Neural cell (in vitro differentiated cells): ENCODE data around the gene SMG6. TPM values are rescaled to one million over a fixed set of nuclear protein-coding genes. Genes with fewer than 3 reads are reported as not detected.

Source experiments
- H2AFZ ChIP-seq: fragments of 200-600, 300-800 bp; sonication (generic), shearing (Covaris generic); 2 replicates; pipeline ENCODE4 v1.6.0; 2014; ENCODE audit warnings: low read depth, mild to moderate bottlenecking, antibody characterized with exemption, low read length, moderate library complexity
- H3F3A ChIP-seq: fragments of 200-600 bp; shearing (Covaris generic); 2 replicates; pipeline ENCODE4 v1.6.1; 2016; ENCODE audit warnings: mild to moderate bottlenecking, moderate library complexity, mixed read lengths, antibody characterized with exemption, low read length; ENCODE audit not compliant: insufficient read depth, poor library complexity, severe bottlenecking
- H3K27ac ChIP-seq: fragments of 200-600, 300-800 bp; sonication (generic), shearing (Covaris generic); 2 replicates; pipeline ENCODE4 v1.5.1; 2014; ENCODE audit warnings: mild to moderate bottlenecking, low read length, moderate library complexity
- H3K27me3 ChIP-seq: fragments of 300-800, 200-600 bp; sonication (generic), shearing (Covaris generic); 2 replicates; pipeline ENCODE4 v1.6.0; 2014; ENCODE audit warnings: mild to moderate bottlenecking, low read depth, low read length, moderate library complexity; ENCODE audit not compliant: insufficient read depth
- H3K36me3 ChIP-seq: fragments of 300-800, 200-600 bp; sonication (generic), shearing (Covaris generic); 2 replicates; pipeline ENCODE4 v1.5.1; 2014; ENCODE audit warnings: mild to moderate bottlenecking, antibody characterized with exemption, low read length, moderate library complexity; ENCODE audit not compliant: insufficient read depth
- H3K4me2 ChIP-seq: fragments of 300-800, 200-600 bp; sonication (generic), shearing (Covaris generic); 2 replicates; pipeline ENCODE4 v1.6.0; 2014; ENCODE audit warnings: mild to moderate bottlenecking, low read length
- H3K4me3 ChIP-seq: fragments of 300-800, 200-600 bp; sonication (generic), shearing (Covaris generic); 2 replicates; pipeline ENCODE4 v1.5.1; 2014; ENCODE audit warnings: mild to moderate bottlenecking, low read length, moderate library complexity
- H3K79me2 ChIP-seq: fragments of 200-600 bp; shearing (Covaris generic); replicated peaks from 2 replicates; pipeline ENCODE4 v1.6.0; 2014; ENCODE audit warnings: mild to moderate bottlenecking, low read length, moderate library complexity; ENCODE audit not compliant: insufficient read depth
- H3K9ac ChIP-seq: fragments of 300-800, 200-600 bp; sonication (generic), shearing (Covaris generic); 2 replicates; pipeline ENCODE4 v1.6.1; 2016; ENCODE audit warnings: mild to moderate bottlenecking, low read length, mixed read lengths
- H3K9me2 ChIP-seq: fragments of 200-600 bp; shearing (Covaris generic); 2 replicates; pipeline ENCODE4 v1.6.1; 2016; ENCODE audit warnings: mild to moderate bottlenecking, low read length, mixed read lengths; ENCODE audit not compliant: insufficient read depth
- H3K9me3 ChIP-seq: fragments of 200-600, 300-800 bp; sonication (generic), shearing (Covaris generic); 2 replicates; pipeline ENCODE4 v1.6.1; 2016; ENCODE audit warnings: mild to moderate bottlenecking, mixed run types, low read length, moderate library complexity, mixed read lengths
- H4K20me1 ChIP-seq: fragments of 200-600 bp; shearing (Covaris generic); 2 replicates; pipeline ENCODE4 v1.6.1; 2016; ENCODE audit warnings: mild to moderate bottlenecking, mixed run types; ENCODE audit not compliant: insufficient read depth
- CTCF ChIP-seq: fragments of 450-650 bp; IDR thresholded peaks from 2 replicates; pipeline ENCODE4 v1.5.1; 2014; ENCODE audit warnings: antibody characterized with exemption, mild to moderate bottlenecking, moderate library complexity; ENCODE audit not compliant: poor library complexity, severe bottlenecking
- EP300 ChIP-seq: fragments of 450-650 bp; conservative IDR thresholded peaks from 2 replicates; pipeline ENCODE4 v1.6.1; 2014; ENCODE audit warnings: antibody characterized with exemption, mild to moderate bottlenecking, moderate library complexity; ENCODE audit not compliant: poor library complexity, severe bottlenecking
- EZH2 ChIP-seq: fragments of 200-600, 300-800 bp; shearing (Covaris generic), sonication (generic); IDR thresholded peaks from 2 replicates; pipeline ENCODE4 v1.6.1; 2014; ENCODE audit warnings: antibody characterized with exemption, low read length, borderline replicate concordance, mild to moderate bottlenecking; ENCODE audit not compliant: insufficient read depth, poor library complexity, severe bottlenecking
- MXI1 ChIP-seq: fragments of 450-650 bp; conservative IDR thresholded peaks from 2 replicates; pipeline ENCODE4 v1.6.1; 2014; ENCODE audit warnings: antibody characterized with exemption, mild to moderate bottlenecking; ENCODE audit not compliant: poor library complexity, severe bottlenecking
- POLR2AphosphoS5 ChIP-seq: IDR thresholded peaks from 2 replicates; pipeline ENCODE4 v1.6.1; 2012
- RAD21 ChIP-seq: fragments of 450-650 bp; conservative IDR thresholded peaks from 2 replicates; pipeline ENCODE4 v1.6.1; 2014; ENCODE audit warnings: antibody characterized with exemption, mild to moderate bottlenecking, moderate library complexity
- REST ChIP-seq: IDR thresholded peaks from 2 replicates; pipeline ENCODE4 v1.6.1; 2012; ENCODE audit warnings: borderline replicate concordance
- SMC3 ChIP-seq: fragments of 450-650 bp; conservative IDR thresholded peaks from 2 replicates; pipeline ENCODE4 v1.6.1; 2014; ENCODE audit warnings: antibody characterized with exemption, mild to moderate bottlenecking, moderate library complexity; ENCODE audit not compliant: poor library complexity
- TAF1 ChIP-seq: IDR thresholded peaks from 2 replicates; pipeline ENCODE4 v1.6.1; 2012; ENCODE audit warnings: low read depth
- polyA plus RNA-seq: library from polyadenylated mRNA; depleted of rRNA; stranded (reverse); fragments of >200 nt; gene quantifications from 2 replicates; pipeline ENCODE4 v1.2.3, GENCODE V29; 2014

Gene SMG6
- polyA plus RNA-seq, 1 donor from 2014 or later = 13.9 TPM

GRCh38 chr17:2048805-2049204 is 254.8 kb downstream of the SMG6 start:
- no peaks in the 10 kb centered on the region for H3F3A ChIP-seq
- peak overlapping the region; percentile 71 for H3K9ac ChIP-seq
- peaks cover 3% of the 10 kb centered on the region for H3K79me2 ChIP-seq
- H3K4me2 ChIP-seq = peak overlapping the region; percentile 100
- H2AFZ ChIP-seq = no peak overlapping the region
- H3K4me3 ChIP-seq = peak overlapping the region; percentile 85
- no peaks in the 10 kb centered on the region for H4K20me1 ChIP-seq
- TF ChIP-seq REST = no peak
- TF ChIP-seq RAD21 = no peak
- TF ChIP-seq MXI1 = no peak
- no peak for TF ChIP-seq POLR2AphosphoS5
- TF ChIP-seq CTCF = no peak
- TF ChIP-seq TAF1 = no peak
- TF ChIP-seq EP300 = no peak
- TF ChIP-seq EZH2 = no peak
- TF ChIP-seq SMC3 = no peak
- H3K9me2 ChIP-seq = no peaks in the 10 kb centered on the region
- no peaks in the 10 kb centered on the region for H3K9me3 ChIP-seq
- no peak overlapping the region for H3K27ac ChIP-seq
- H3K27me3 ChIP-seq = peaks cover 24% of the 10 kb centered on the region
- no peaks in the 10 kb centered on the region for H3K36me3 ChIP-seq

GRCh38 chr17:2047590-2047989 is 256.0 kb downstream of the SMG6 start:
- Histone ChIP-seq H3K4me2 (no peak overlapping the region), H3K79me2 (peaks cover 3% of the 10 kb centered on the region), H3F3A (peaks cover 2% of the 10 kb centered on the region), H3K36me3 (no peaks in the 10 kb centered on the region), H2AFZ (no peak overlapping the region), H3K9me2 (no peaks in the 10 kb centered on the region), H3K9me3 (no peaks in the 10 kb centered on the region), H3K9ac (no peak overlapping the region), H3K4me3 (no peak overlapping the region), H3K27me3 (peaks cover 17% of the 10 kb centered on the region), H3K27ac (no peak overlapping the region), H4K20me1 (no peaks in the 10 kb centered on the region)
- TF ChIP-seq RAD21 = no peak
- no peak for TF ChIP-seq TAF1
- no peak for TF ChIP-seq EZH2

GRCh38 chr17:2044263-2044894 is 259.2 kb downstream of the SMG6 start:
- Histone ChIP-seq H3K4me3 (no peak overlapping the region), H3K4me2 (no peak overlapping the region), H3K9me2 (no peaks in the 10 kb centered on the region), H2AFZ (no peak overlapping the region), H3F3A (peaks cover 6% of the 10 kb centered on the region), H3K79me2 (peaks cover 3% of the 10 kb centered on the region), H4K20me1 (no peaks in the 10 kb centered on the region), H3K9ac (no peak overlapping the region), H3K27ac (no peak overlapping the region), H3K27me3 (no peaks in the 10 kb centered on the region), H3K36me3 (no peaks in the 10 kb centered on the region), H3K9me3 (no peaks in the 10 kb centered on the region)
- TF ChIP-seq REST (no peak), MXI1 (no peak), EZH2 (no peak), CTCF (no peak), POLR2AphosphoS5 (no peak), TAF1 (no peak), EP300 (no peak), SMC3 (no peak), RAD21 (no peak)
